ENCODE data around the gene AUTS2.
A peak's percentile ranks its signal among the peaks of the same experiment; 100 is the strongest.

Gene AUTS2

GRCh38 chr7:70043015-70043538 lies 444.8 kb downstream of the AUTS2 start:
- no peak for DNase-seq

- no peak for DNase-seq
Observed at GRCh38 chr7:70044064-70044463, 445.8 kb downstream of the AUTS2 start.

GRCh38 chr7:70044525-70044924 lies 446.2 kb downstream of the AUTS2 start:
- no peak for DNase-seq

- no peak for DNase-seq
Observed at GRCh38 chr7:70044981-70045380, 446.7 kb downstream of the AUTS2 start.

GRCh38 chr7:70047384-70047783 lies 449.1 kb downstream of the AUTS2 start:
- DNase-seq = no peak

- DNase-seq = no peak
Observed at GRCh38 chr7:70047891-70048448, 449.7 kb downstream of the AUTS2 start.

- no peak for DNase-seq
Observed at GRCh38 chr7:70051726-70052125, 453.5 kb downstream of the AUTS2 start.

- DNase-seq = no peak
Observed at GRCh38 chr7:70052691-70053090, 454.4 kb downstream of the AUTS2 start.

- no peak for DNase-seq
Observed at GRCh38 chr7:70053421-70053820, 455.1 kb downstream of the AUTS2 start.

GRCh38 chr7:70053989-70054388 lies 455.7 kb downstream of the AUTS2 start:
- DNase-seq = no peak

- no peak for DNase-seq
Observed at GRCh38 chr7:70056363-70056762, 458.1 kb downstream of the AUTS2 start.

GRCh38 chr7:70060298-70061068 lies 462.2 kb downstream of the AUTS2 start:
- no peak for DNase-seq

GRCh38 chr7:70063371-70063770 lies 465.1 kb downstream of the AUTS2 start:
- DNase-seq = no peak

- DNase-seq = peak; percentile 62
Observed at GRCh38 chr7:70063927-70064326, 465.7 kb downstream of the AUTS2 start.

- DNase-seq = no peak
Observed at GRCh38 chr7:70066844-70067243, 468.6 kb downstream of the AUTS2 start.

- no peak for DNase-seq
Observed at GRCh38 chr7:70068531-70068930, 470.3 kb downstream of the AUTS2 start.

GRCh38 chr7:70069977-70070376 lies 471.7 kb downstream of the AUTS2 start:
- no peak for DNase-seq

GRCh38 chr7:70071766-70072165 lies 473.5 kb downstream of the AUTS2 start:
- DNase-seq = no peak

- DNase-seq = no peak
Observed at GRCh38 chr7:70072220-70072619, 473.9 kb downstream of the AUTS2 start.

- no peak for DNase-seq
Observed at GRCh38 chr7:70076325-70076724, 478.1 kb downstream of the AUTS2 start.

- DNase-seq = no peak
Observed at GRCh38 chr7:70082099-70082611, 483.9 kb downstream of the AUTS2 start.

- DNase-seq = no peak
Observed at GRCh38 chr7:70091362-70091761, 493.1 kb downstream of the AUTS2 start.

GRCh38 chr7:70092314-70093204 lies 494.3 kb downstream of the AUTS2 start:
- DNase-seq = peak; percentile 92

Data from right hindlimb (tissue), 1 donor.